HEK293 (cell line): Measurements from ENCODE around the gene VEGFC.
A peak's percentile ranks its signal among the peaks of the same experiment; 100 is the strongest.

ENCODE experiments used
- CTCF ChIA-PET: fragments of 350-600 bp; formaldehyde crosslinking; extraction: SDS; loops from one replicate; lab custom pipeline; 2021; ENCODE audit warnings: antibody characterized with exemption; lab: Yijun Ruan, JAX
- POLR2A ChIA-PET: fragments of 300-600 bp; formaldehyde crosslinking; extraction: SDS; loops from one replicate; lab custom pipeline; 2020; ENCODE audit warnings: antibody characterized with exemption, inconsistent platforms; lab: Yijun Ruan, JAX
- H3K27ac ChIP-seq: fragments of 200-500 bp; sonication (Bioruptor generic); 2 replicates; pipeline ENCODE4 v1.5.1; 2014; ENCODE audit warnings: low read depth, low read length, control low read depth, inconsistent platforms; ENCODE audit errors: extremely low read depth
- H3K36me3 ChIP-seq, 2 experiments: fragments of 200-500 bp in 1 of 2; sonication (Bioruptor generic) in 1 of 2; 1 replicate in 1 of 2; 2 replicates in 1 of 2; pipeline ENCODE4 v1.5.1; 2014 to 2017; ENCODE audit warnings: inconsistent platforms in 2 of 2, low read length in 2 of 2; ENCODE audit not compliant: control insufficient read depth in 2 of 2, insufficient read depth in 1 of 2
- H3K4me1 ChIP-seq: fragments of 200-500 bp; sonication (Bioruptor generic); 2 replicates; pipeline ENCODE4 v1.5.1; 2014; ENCODE audit warnings: mild to moderate bottlenecking, low read length, inconsistent platforms; ENCODE audit not compliant: control insufficient read depth, insufficient read depth
- H3K4me3 ChIP-seq: 2 replicates; pipeline ENCODE4 v1.5.1; 2011; ENCODE audit warnings: low read depth, mild to moderate bottlenecking, control low read depth, low read length, moderate library complexity
- H3K9me3 ChIP-seq: fragments of 200-500 bp; sonication (Bioruptor generic); 2 replicates; pipeline ENCODE4 v1.5.1; 2014; ENCODE audit warnings: low read depth, low read length, inconsistent platforms; ENCODE audit not compliant: control insufficient read depth, insufficient read depth
- BCL11B ChIP-seq: fragments of 450-650 bp; formaldehyde crosslinking; IDR thresholded peaks from 2 replicates; pipeline ENCODE4 v1.5.1; 2016; ENCODE audit warnings: low read depth, missing biosample characterization, missing genetic modification characterization
- HOXC10 ChIP-seq: sonication (generic); formaldehyde crosslinking; IDR thresholded peaks from 2 replicates; pipeline ENCODE4 v1.8.1; 2023; ENCODE audit warnings: mild to moderate bottlenecking, missing genetic modification reagents
- HOXD13 ChIP-seq: sonication (generic); formaldehyde crosslinking; IDR thresholded peaks from 2 replicates; pipeline ENCODE4 v1.8.0; 2022; ENCODE audit warnings: missing genetic modification reagents, borderline replicate concordance
- KLF9 ChIP-seq: fragments of 450-650 bp; formaldehyde crosslinking; IDR thresholded peaks from 2 replicates; pipeline ENCODE4 v1.5.1; 2016; ENCODE audit warnings: missing biosample characterization, missing genetic modification characterization, low read depth
- SCRT1 ChIP-seq: fragments of 450-650 bp; formaldehyde crosslinking; IDR thresholded peaks from 2 replicates; pipeline ENCODE4 v1.5.1; 2016; ENCODE audit warnings: missing biosample characterization, missing genetic modification characterization, borderline replicate concordance
- SCRT2 ChIP-seq: fragments of 450-650 bp; formaldehyde crosslinking; IDR thresholded peaks from 2 replicates; pipeline ENCODE4 v1.5.1; 2016; ENCODE audit warnings: missing biosample characterization, missing genetic modification characterization
- WT1 ChIP-seq: fragments of 450-650 bp; formaldehyde crosslinking; IDR thresholded peaks from 2 replicates; pipeline ENCODE4 v1.5.1; 2016; ENCODE audit warnings: missing biosample characterization, missing genetic modification characterization
- ZBTB1 ChIP-seq: fragments of 450-650 bp; formaldehyde crosslinking; IDR thresholded peaks from 2 replicates; pipeline ENCODE4 v1.5.1; 2016; ENCODE audit warnings: missing biosample characterization, missing genetic modification characterization
- ZNF112 ChIP-seq: fragments of 450-650 bp; formaldehyde crosslinking; IDR thresholded peaks from 2 replicates; pipeline ENCODE4 v1.5.0; 2017; ENCODE audit warnings: missing biosample characterization, missing genetic modification characterization
- ZNF2 ChIP-seq: fragments of 450-650 bp; formaldehyde crosslinking; IDR thresholded peaks from 2 replicates; pipeline ENCODE4 v1.5.1; 2016; ENCODE audit warnings: missing biosample characterization, missing genetic modification characterization
- ZNF302 ChIP-seq: fragments of 450-650 bp; formaldehyde crosslinking; IDR thresholded peaks from 2 replicates; pipeline ENCODE4 v1.5.1; 2016; ENCODE audit warnings: missing biosample characterization, missing genetic modification characterization, low read depth
- ZNF324 ChIP-seq: fragments of 450-650 bp; formaldehyde crosslinking; IDR thresholded peaks from 2 replicates; pipeline ENCODE4 v1.5.1; 2016; ENCODE audit warnings: missing biosample characterization, missing genetic modification characterization
- ZNF544 ChIP-seq: fragments of 450-650 bp; formaldehyde crosslinking; IDR thresholded peaks from 2 replicates; pipeline ENCODE4 v1.5.0; 2017; ENCODE audit warnings: missing biosample characterization, missing genetic modification characterization
- ZNF654 ChIP-seq: fragments of 450-650 bp; formaldehyde crosslinking; IDR thresholded peaks from 2 replicates; pipeline ENCODE4 v1.5.1; 2016; ENCODE audit warnings: low read depth, missing biosample characterization, missing genetic modification characterization
- ZNF76 ChIP-seq: fragments of 450-650 bp; formaldehyde crosslinking; IDR thresholded peaks from 2 replicates; pipeline ENCODE4; 2016; ENCODE audit warnings: low read depth, missing biosample characterization, missing genetic modification characterization, borderline replicate concordance
- ZNF785 ChIP-seq: fragments of 450-650 bp; formaldehyde crosslinking; IDR thresholded peaks from 2 replicates; pipeline ENCODE4 v1.5.1; 2016; ENCODE audit warnings: missing biosample characterization, missing genetic modification characterization
- ZNF792 ChIP-seq: fragments of 450-650 bp; formaldehyde crosslinking; IDR thresholded peaks from 2 replicates; pipeline ENCODE4 v1.5.1; 2016; ENCODE audit warnings: missing biosample characterization, missing genetic modification characterization
- ZSCAN16 ChIP-seq: fragments of 450-650 bp; formaldehyde crosslinking; IDR thresholded peaks from 2 replicates; pipeline ENCODE4 v1.5.1; 2016; ENCODE audit warnings: missing biosample characterization, missing genetic modification characterization
- TF ChIP-seq, protein P1 (sequence below): fragments of 450-650 bp; formaldehyde crosslinking; IDR thresholded peaks from 2 replicates; pipeline ENCODE4 v1.5.1; 2016; ENCODE audit warnings: missing biosample characterization, missing genetic modification characterization
- TF ChIP-seq, protein P2 (sequence below): fragments of 450-650 bp; formaldehyde crosslinking; IDR thresholded peaks from 2 replicates; pipeline ENCODE4 v1.5.1; 2016; ENCODE audit warnings: missing biosample characterization, missing genetic modification characterization

The VEGFC gene

DNA sequence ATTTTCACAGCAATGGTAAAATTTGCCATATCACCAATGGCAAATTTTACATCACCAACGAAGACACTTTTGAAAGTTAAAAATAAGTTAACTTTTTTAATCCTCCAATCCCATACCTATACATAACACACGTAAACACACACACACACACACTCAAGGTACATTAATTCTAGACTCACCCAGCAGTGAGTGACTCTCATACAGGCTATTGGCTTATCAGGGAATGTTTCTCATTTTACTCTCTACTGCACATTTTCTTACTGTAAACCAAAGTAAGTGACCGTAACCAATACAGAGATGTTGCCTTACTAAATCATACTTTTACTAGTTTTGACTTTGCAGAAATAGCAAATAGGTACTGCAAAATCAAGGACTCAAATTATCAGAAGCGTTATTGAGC lies 2.3 kb downstream of the VEGFC start:
- no peak overlapping the region for H3K27ac ChIP-seq
- ChIA-PET CTCF (no interaction called here), POLR2A (no interaction called here)
- TF ChIP-seq ZNF324 (tag by site-specific recombination) (no peak), HOXC10 (CRISPR knock-in tag) (no peak)
- no peaks in the 10 kb centered on the region for H3K9me3 ChIP-seq
- no peak overlapping the region for H3K4me3 ChIP-seq
- no peaks in the 10 kb centered on the region for H3K36me3 ChIP-seq
- peaks cover 3% of the 10 kb centered on the region; the same call in 1 of the 2 replicates for H3K4me1 ChIP-seq

DNA sequence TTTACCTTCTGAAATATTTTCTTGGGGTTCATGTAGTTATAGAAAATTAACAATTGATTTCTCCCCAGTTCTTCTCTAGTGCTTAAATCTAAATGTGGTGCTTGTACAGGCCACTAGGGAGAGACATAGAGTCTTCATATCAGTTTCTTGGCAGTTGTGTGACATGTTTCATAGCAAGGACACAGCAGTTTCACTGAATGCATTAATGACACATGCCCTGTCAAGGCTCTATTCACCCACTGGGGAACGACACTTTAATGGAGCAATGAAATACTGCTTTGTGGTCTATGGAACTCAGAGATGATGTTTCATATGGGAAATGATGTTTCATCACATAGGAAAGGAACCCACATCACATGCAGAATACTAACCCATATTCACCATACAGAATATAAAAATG lies 2.8 kb downstream of the VEGFC start:
- CTCF ChIA-PET = interaction anchor here (0.6 kb wide), 1 partner anchor 257 kb away, joined by 3 read pairs; no protein-coding TSS in a partner anchor
- H3K4me3 ChIP-seq = no peak overlapping the region
- no peaks in the 10 kb centered on the region for H3K9me3 ChIP-seq

DNA sequence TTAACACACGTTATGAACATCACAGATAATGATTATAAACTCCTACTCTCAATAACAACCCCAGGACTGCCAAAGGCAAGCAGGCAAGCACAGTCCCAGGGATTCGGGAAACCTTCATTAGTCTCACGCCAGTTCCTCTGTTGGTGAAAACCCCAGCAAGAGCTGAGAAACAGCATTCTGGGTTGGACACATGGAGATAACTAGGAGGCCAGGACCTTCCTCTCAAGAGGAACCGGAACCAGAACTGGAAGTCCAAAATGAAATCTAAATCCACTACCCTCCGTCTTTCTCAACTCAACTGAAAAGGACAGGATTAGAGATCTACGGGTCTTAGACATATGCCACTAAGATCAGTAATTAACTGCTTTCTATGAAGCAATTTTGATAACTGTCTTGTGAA lies 3.8 kb downstream of the VEGFC start:
- CTCF ChIA-PET = interaction anchor here (1.0 to 1.1 kb wide), 4 partner anchors 29 to 259 kb away, joined by 3 to 5 read pairs (median 3); no protein-coding TSS in a partner anchor
- no peak for TF ChIP-seq ZNF302
- TF ChIP-seq ZSCAN16 (tag by site-specific recombination) = no peak
- TF ChIP-seq WT1 (tag by site-specific recombination) = no peak
- TF ChIP-seq BCL11B (tag by site-specific recombination) = no peak
- no peak for TF ChIP-seq ZNF76 (tag by site-specific recombination)
- TF ChIP-seq, protein P1, sequence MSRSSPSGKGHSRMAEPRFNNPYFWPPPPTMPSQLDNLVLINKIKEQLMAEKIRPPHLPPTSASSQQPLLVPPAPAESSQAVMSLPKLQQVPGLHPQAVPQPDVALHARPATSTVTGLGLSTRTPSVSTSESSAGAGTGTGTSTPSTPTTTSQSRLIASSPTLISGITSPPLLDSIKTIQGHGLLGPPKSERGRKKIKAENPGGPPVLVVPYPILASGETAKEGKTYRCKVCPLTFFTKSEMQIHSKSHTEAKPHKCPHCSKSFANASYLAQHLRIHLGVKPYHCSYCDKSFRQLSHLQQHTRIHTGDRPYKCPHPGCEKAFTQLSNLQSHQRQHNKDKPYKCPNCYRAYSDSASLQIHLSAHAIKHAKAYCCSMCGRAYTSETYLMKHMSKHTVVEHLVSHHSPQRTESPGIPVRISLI (tag by site-specific recombination) = no peak
- TF ChIP-seq ZNF544 (tag by site-specific recombination) = no peak
- no peak for TF ChIP-seq ZNF2 (tag by site-specific recombination)
- no peak for TF ChIP-seq SCRT2 (tag by site-specific recombination)
- TF ChIP-seq ZNF785 (tag by site-specific recombination) = no peak
- TF ChIP-seq HOXD13 = no peak
- TF ChIP-seq SCRT1 (tag by site-specific recombination) = no peak
- Histone ChIP-seq H3K4me1 (peaks cover 3% of the 10 kb centered on the region; the same call in 1 of the 2 replicates), H3K4me3 (no peak overlapping the region), H3K9me3 (no peaks in the 10 kb centered on the region), H3K36me3 (no peaks in the 10 kb centered on the region), H3K27ac (no peak overlapping the region)
- POLR2A ChIA-PET = interaction anchor here (0.6 kb wide), 1 partner anchor 11 kb away, joined by 6 read pairs; no protein-coding TSS in a partner anchor

More for the DNA sequence above, 2.8 kb downstream of the VEGFC start:
- Histone ChIP-seq H3K36me3 (no peaks in the 10 kb centered on the region), H3K27ac (no peak overlapping the region), H3K4me1 (peaks cover 3% of the 10 kb centered on the region; the same call in 1 of the 2 replicates)
- TF ChIP-seq ZNF654 (peak; percentile 23), ZNF785 (tag by site-specific recombination) (no peak)
- TF ChIP-seq, protein P2, sequence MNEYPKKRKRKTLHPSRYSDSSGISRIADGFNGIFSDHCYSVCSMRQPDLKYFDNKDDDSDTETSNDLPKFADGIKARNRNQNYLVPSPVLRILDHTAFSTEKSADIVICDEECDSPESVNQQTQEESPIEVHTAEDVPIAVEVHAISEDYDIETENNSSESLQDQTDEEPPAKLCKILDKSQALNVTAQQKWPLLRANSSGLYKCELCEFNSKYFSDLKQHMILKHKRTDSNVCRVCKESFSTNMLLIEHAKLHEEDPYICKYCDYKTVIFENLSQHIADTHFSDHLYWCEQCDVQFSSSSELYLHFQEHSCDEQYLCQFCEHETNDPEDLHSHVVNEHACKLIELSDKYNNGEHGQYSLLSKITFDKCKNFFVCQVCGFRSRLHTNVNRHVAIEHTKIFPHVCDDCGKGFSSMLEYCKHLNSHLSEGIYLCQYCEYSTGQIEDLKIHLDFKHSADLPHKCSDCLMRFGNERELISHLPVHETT = no peak
- POLR2A ChIA-PET = no interaction called here

DNA sequence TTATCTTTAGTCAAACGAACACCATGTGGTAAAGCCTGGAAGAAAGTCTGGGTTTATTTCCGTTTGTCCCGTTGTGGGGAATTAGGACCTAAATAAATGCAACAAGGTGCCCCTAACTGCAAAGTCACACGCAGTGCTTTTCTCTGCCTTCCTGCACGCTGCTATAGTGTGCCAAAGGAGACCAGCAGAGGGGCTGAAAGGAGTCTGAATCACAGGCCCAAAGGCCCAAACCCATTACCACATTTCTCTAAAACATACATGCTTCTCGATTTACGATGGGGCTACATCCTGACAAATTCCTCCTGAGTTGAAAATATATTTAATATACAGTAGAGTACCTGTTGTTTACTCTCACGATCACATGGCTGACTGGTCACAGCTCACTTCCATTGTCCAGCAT lies 4.5 kb downstream of the VEGFC start:
- POLR2A ChIA-PET = no interaction called here
- TF ChIP-seq ZBTB1 (tag by site-specific recombination) (no peak), ZNF112 (tag by site-specific recombination) (no peak), ZNF792 (tag by site-specific recombination) (no peak), KLF9 (no peak)
- no peaks in the 10 kb centered on the region for H3K9me3 ChIP-seq
- peaks cover 3% of the 10 kb centered on the region; the same call in 1 of the 2 replicates for H3K4me1 ChIP-seq
- CTCF ChIA-PET = interaction anchor here (1.0 to 1.1 kb wide), 4 partner anchors 28 to 259 kb away, joined by 3 to 5 read pairs (median 3); no protein-coding TSS in a partner anchor
- no peak overlapping the region for H3K4me3 ChIP-seq
- no peak overlapping the region for H3K27ac ChIP-seq
- H3K36me3 ChIP-seq = no peaks in the 10 kb centered on the region
